ENCODE measurements around the gene PYGB.

Gene PYGB

GRCh38 chr20:25257756-25258475 lies 10.0 kb downstream of the PYGB start:
- TF ChIP-seq POLR2AphosphoS5 (IDR thresholded peaks at IDR 0.05; ENCODE audit: low read depth, low read length) (no peak), REST (IDR thresholded peaks at IDR 0.05; ENCODE audit: insufficient read depth in 1 of 2, low read depth in 2 of 2, low read length in 2 of 2) (no peak)

GRCh38 chr20:25258476-25258805 lies 10.6 kb downstream of the PYGB start:
- TF ChIP-seq REST (IDR thresholded peaks at IDR 0.05; ENCODE audit: insufficient read depth in 1 of 2, low read depth in 2 of 2, low read length in 2 of 2) (no peak), POLR2AphosphoS5 (IDR thresholded peaks at IDR 0.05; ENCODE audit: low read depth, low read length) (no peak), SIN3A (IDR thresholded peaks at IDR 0.05; ENCODE audit: borderline replicate concordance, insufficient read depth, low read length) (no peak), TAF1 (IDR thresholded peaks at IDR 0.05; ENCODE audit: borderline replicate concordance, insufficient read depth, low read length) (no peak), FOXP2 (optimal IDR thresholded peaks at IDR 0.05; ENCODE audit: borderline replicate concordance, extremely low read depth, extremely low read length, insufficient read depth) (no peak)

- TF ChIP-seq REST (IDR thresholded peaks at IDR 0.05; ENCODE audit: insufficient read depth in 1 of 2, low read depth in 2 of 2, low read length in 2 of 2) (no peak), FOXP2 (optimal IDR thresholded peaks at IDR 0.05; ENCODE audit: borderline replicate concordance, extremely low read depth, extremely low read length, insufficient read depth) (no peak), TAF1 (IDR thresholded peaks at IDR 0.05; ENCODE audit: borderline replicate concordance, insufficient read depth, low read length) (no peak), POLR2AphosphoS5 (IDR thresholded peaks at IDR 0.05; ENCODE audit: low read depth, low read length) (no peak)
These were observed 10.9 kb downstream of the PYGB start for GRCh38 chr20:25258828-25259227.

GRCh38 chr20:25259358-25259757 lies 11.5 kb downstream of the PYGB start:
- no peak for TF ChIP-seq POLR2AphosphoS5 (IDR thresholded peaks at IDR 0.05; ENCODE audit: low read depth, low read length)
- no peak for TF ChIP-seq FOXP2 (optimal IDR thresholded peaks at IDR 0.05; ENCODE audit: borderline replicate concordance, extremely low read depth, extremely low read length, insufficient read depth)
- no peak for TF ChIP-seq SIN3A (IDR thresholded peaks at IDR 0.05; ENCODE audit: borderline replicate concordance, insufficient read depth, low read length)
- TF ChIP-seq TAF1 (IDR thresholded peaks at IDR 0.05; ENCODE audit: borderline replicate concordance, insufficient read depth, low read length) = no peak
- no peak for TF ChIP-seq REST (IDR thresholded peaks at IDR 0.05; ENCODE audit: insufficient read depth in 1 of 2, low read depth in 2 of 2, low read length in 2 of 2)

- TF ChIP-seq REST (IDR thresholded peaks at IDR 0.05; ENCODE audit: insufficient read depth in 1 of 2, low read depth in 2 of 2, low read length in 2 of 2) (no peak), POLR2AphosphoS5 (IDR thresholded peaks at IDR 0.05; ENCODE audit: low read depth, low read length) (no peak), TAF1 (IDR thresholded peaks at IDR 0.05; ENCODE audit: borderline replicate concordance, insufficient read depth, low read length) (no peak), FOXP2 (optimal IDR thresholded peaks at IDR 0.05; ENCODE audit: borderline replicate concordance, extremely low read depth, extremely low read length, insufficient read depth) (no peak), SIN3A (IDR thresholded peaks at IDR 0.05; ENCODE audit: borderline replicate concordance, insufficient read depth, low read length) (no peak)
These were observed 11.9 kb downstream of the PYGB start for GRCh38 chr20:25259788-25260254.

All from PFSK-1 (cell line).